K562 (cell line): Measurements from ENCODE around the gene SORBS2. TPM values are rescaled to one million over a fixed set of nuclear protein-coding genes. Genes with fewer than 3 reads are reported as not detected.

Experiments
- ATAC-seq: fragments of 200-7000 bp; cut with Tn5 transposase; 3 replicates; pipeline ENCODE4 v1.9.1; 2020; ENCODE audit warnings: moderate library complexity
- BruUV-seq: library from RNA; stranded (reverse); fragments of 400-500 nt; replicated peaks from 2 replicates; lab custom pipeline; 2021; lab: Mats Ljungman, UMichigan
- CTCF ChIA-PET: fragments of 300-600 bp; formaldehyde crosslinking; extraction: SDS; loops from one replicate; lab custom pipeline; 2021; ENCODE audit warnings: low intra/inter-chr PET ratio; lab: Yijun Ruan, JAX
- POLR2A ChIA-PET: fragments of 300-600, 350-650 bp; sonication (Branson Sonifier 250); formaldehyde crosslinking; extraction: SDS; loops from one replicate; lab custom pipeline; 2021; ENCODE audit warnings: antibody characterized with exemption, inconsistent platforms; lab: Yijun Ruan, JAX
- DNase-seq, 4 experiments: peaks; one replicate each; pipeline versions ENCODE4 v3.0.0 to v3.0.0-alpha.2; 2011 to 2018; ENCODE audit warnings: low spot score in 3 of 4, mixed read lengths in 3 of 4; ENCODE audit errors: extremely low read depth in 1 of 4
- FAIRE-seq: peaks from 2 replicates; lab custom pipeline; 2011; peaks lifted over from hg19 to GRCh38; lab: Jason Lieb, UNC
- H2AFZ ChIP-seq: 2 replicates; pipeline ENCODE4 v1.6.0; 2011; ENCODE audit warnings: low read depth, low read length, control low read depth, inconsistent platforms
- H3K27ac ChIP-seq: fragments of 200-600 bp; 3 replicates; pipeline ENCODE4 v1.8.0; 2011; ENCODE audit warnings: low read depth, mild to moderate bottlenecking, control low read depth, inconsistent platforms, low read length, moderate library complexity, mixed read lengths; ENCODE audit errors: extremely low read depth
- H3K27me3 ChIP-seq, 2 experiments: fragments of 300-600 bp in 1 of 2; 2 replicates in 1 of 2; 3 replicates in 1 of 2; pipeline versions ENCODE4 v1.6.0 to v1.8.0; 2011; ENCODE audit warnings: inconsistent platforms in 2 of 2, low read length in 2 of 2, mild to moderate bottlenecking in 1 of 2, mixed read lengths in 1 of 2, moderate library complexity in 1 of 2; ENCODE audit not compliant: control insufficient read depth in 2 of 2, insufficient read depth in 2 of 2
- H3K36me3 ChIP-seq: fragments of 300-600 bp; 3 replicates; pipeline ENCODE4 v1.8.0; 2011; ENCODE audit warnings: mild to moderate bottlenecking, low read length, inconsistent platforms; ENCODE audit not compliant: control insufficient read depth, insufficient read depth
- H3K4me1 ChIP-seq, 2 experiments: fragments of 200-600 bp in 1 of 2; replicated peaks in 1 of 2; 2 replicates in 1 of 2; 3 replicates in 1 of 2; pipeline versions ENCODE4 v1.5.1 to v1.8.0; 2011; ENCODE audit warnings: inconsistent platforms in 2 of 2, low read length in 2 of 2, mild to moderate bottlenecking in 1 of 2, mixed read lengths in 1 of 2, moderate library complexity in 1 of 2; ENCODE audit not compliant: control insufficient read depth in 2 of 2, insufficient read depth in 2 of 2
- H3K4me2 ChIP-seq: 2 replicates; pipeline ENCODE4 v1.6.1; 2011; ENCODE audit warnings: low read length, control low read depth, inconsistent platforms, mixed read lengths; ENCODE audit not compliant: insufficient read depth
- H3K4me3 ChIP-seq: fragments of 200-600 bp; sonication (generic), shearing (Covaris generic); 2 replicates; pipeline ENCODE4 v1.5.1; 2016; ENCODE audit warnings: control low read depth, inconsistent platforms
- H3K79me2 ChIP-seq: fragments of 200-600 bp; 3 replicates; pipeline ENCODE4 v1.8.0; 2011; ENCODE audit warnings: low read length, inconsistent platforms; ENCODE audit not compliant: control insufficient read depth, insufficient read depth
- H3K9ac ChIP-seq, 2 experiments: 2 replicates each; pipeline versions ENCODE4 v1.6.0 to v1.6.1; 2011; ENCODE audit warnings: low read depth in 2 of 2, low read length in 2 of 2, control low read depth in 1 of 2, inconsistent platforms in 1 of 2, mild to moderate bottlenecking in 1 of 2, mixed read lengths in 1 of 2; ENCODE audit not compliant: insufficient read depth in 1 of 2
- H3K9me1 ChIP-seq: one replicate; pipeline ENCODE4 v1.6.0; 2011; ENCODE audit warnings: inconsistent platforms, mild to moderate bottlenecking, low read length, moderate library complexity; ENCODE audit not compliant: control insufficient read depth, insufficient read depth
- H3K9me3 ChIP-seq: replicated peaks from 2 replicates; pipeline ENCODE4 v1.5.1; 2011; ENCODE audit warnings: low read depth, low read length, inconsistent platforms; ENCODE audit not compliant: control insufficient read depth, insufficient read depth
- H4K20me1 ChIP-seq: replicated peaks from 2 replicates; pipeline ENCODE4 v1.6.1; 2011; ENCODE audit warnings: low read length, inconsistent platforms, mixed read lengths; ENCODE audit not compliant: control insufficient read depth, insufficient read depth
- CBFA2T3 ChIP-seq: fragments of 450-650 bp; IDR thresholded peaks from 2 replicates; pipeline ENCODE4 v1.6.1; 2017
- COPS2 ChIP-seq: fragments of 450-650 bp; conservative IDR thresholded peaks from 2 replicates; pipeline ENCODE4 v1.6.1; 2016; ENCODE audit warnings: mild to moderate bottlenecking, moderate library complexity
- FOXK2 ChIP-seq, 2 experiments: fragments of 450-650 bp; IDR thresholded peaks in 1 of 2; conservative IDR thresholded peaks in 1 of 2; 2 replicates each; pipeline ENCODE4 v1.6.1; 2016; ENCODE audit warnings: low read depth in 2 of 2, mild to moderate bottlenecking in 1 of 2
- NR2C1 ChIP-seq, 2 experiments: fragments of 450-650 bp; IDR thresholded peaks; 2 replicates each; pipeline ENCODE4 v1.6.1; 2017; ENCODE audit warnings: mild to moderate bottlenecking in 2 of 2, antibody characterized with exemption in 1 of 2, inconsistent platforms in 1 of 2, missing compliant biosample characterization in 1 of 2, missing genetic modification characterization in 1 of 2
- RUNX1 ChIP-seq: sonication (generic); IDR thresholded peaks from 2 replicates; pipeline ENCODE4 v1.6.1; 2016; ENCODE audit warnings: antibody characterized with exemption, low read depth
- SOX6 ChIP-seq: fragments of 450-650 bp; IDR thresholded peaks from 2 replicates; pipeline ENCODE4 v1.6.1; 2014; ENCODE audit warnings: mild to moderate bottlenecking
- ZBTB33 ChIP-seq: sonication (generic); formaldehyde crosslinking; IDR thresholded peaks from 2 replicates; pipeline ENCODE4 v1.8.1; 2023; ENCODE audit warnings: mild to moderate bottlenecking, missing genetic modification reagents
- ZNF740 ChIP-seq, 3 experiments: fragments of 200-800 bp in 1 of 3; sonication (Bioruptor generic) in 1 of 3; sonication (generic) in 1 of 3; formaldehyde crosslinking in 1 of 3; IDR thresholded peaks; 2 replicates each; pipeline versions ENCODE4 v1.6.1 to v1.8.0; 2016 to 2022; ENCODE audit warnings: mild to moderate bottlenecking in 2 of 3, missing compliant biosample characterization in 2 of 3, missing genetic modification characterization in 2 of 3, missing genetic modification reagents in 1 of 3
- ZNF79 ChIP-seq: fragments of 250-450 bp; sonication (Bioruptor Pico); IDR thresholded peaks from 2 replicates; pipeline ENCODE4 v1.4.0; 2020; ENCODE audit warnings: low read depth, mild to moderate bottlenecking, moderate library complexity
- WGBS: fragments of 100-300 bp; shearing (Covaris generic); methylation state at CpG from one replicate; pipeline ENCODE4 v1.1.6; 2016; ENCODE audit warnings: low coverage, mixed read lengths; ENCODE audit not compliant: insufficient coverage; ENCODE audit errors: missing lambda C conversion rate; 5-methylcytosine and 5-hydroxymethylcytosine counted together
- in situ Hi-C: fragments of 300-500 bp; cut with MboI; formaldehyde crosslinking; loops from 4 replicates; pipeline ENCODE4 v1.15.0; 2018; ENCODE audit warnings: inconsistent platforms, mixed read lengths
- intact Hi-C: fragments of 100-400 bp; cut with micrococcal nuclease; formaldehyde crosslinking; loops from 2 replicates; pipeline ENCODE4 v1.14.2; 2022
- polyA plus RNA-seq, 8 experiments: library from polyadenylated mRNA; depleted of rRNA in 4 of 8; stranded (reverse) in 5 of 8; unstranded in 3 of 8; fragments of >200 nt; fragmentation: Nextera tagmentation in 2 of 8; fragmentation: Illumina TruSeq in 1 of 8; extraction: Ambion mirVana in 2 of 8; extraction: Trizol in 1 of 8; gene quantifications; 2 replicates each; pipeline versions ENCODE4 v1.2.1 to v1.2.3, GENCODE V29; 2011 to 2014; ENCODE audit warnings: inconsistent platforms in 1 of 8, missing spikeins in 1 of 8
- total RNA-seq, 7 experiments: library from RNA; depleted of rRNA in 6 of 7; stranded (reverse); fragments of >200 nt in 6 of 7; fragmentation: Illumina TruSeq in 2 of 7; extraction: Trizol in 2 of 7; gene quantifications; 2 replicates each; pipeline versions ENCODE4 v1.2.1 to v1.2.3, GENCODE V29; 2011 to 2021; ENCODE audit warnings: low replicate concordance in 1 of 7

The SORBS2 gene
- total and polyA plus RNA-seq, 9 of the 15 experiments (the other 6 are each of a cell fraction or from before 2014, with no cell fraction given) = 0.29 TPM; not detected in 8

- ChIA-PET CTCF (no interaction called here), POLR2A (no interaction called here)
- Histone ChIP-seq H3K4me3 (no peak overlapping the region), H3K4me2 (no peak overlapping the region), H3K9me3 (no peaks in the 10 kb centered on the region), H3K79me2 (no peaks in the 10 kb centered on the region), H3K9me1 (no peaks in the 10 kb centered on the region), H3K4me1 (peaks cover 0 to 2% of the 10 kb centered on the region in 2 experiments; a peak in 1 of 5 replicates), H3K36me3 (no peaks in the 10 kb centered on the region), H3K27ac (no peak overlapping the region), H3K9ac (no peak overlapping the region), H4K20me1 (no peaks in the 10 kb centered on the region), H3K27me3 (peaks cover 8 to 40% of the 10 kb centered on the region in 2 experiments; a peak in 4 of 5 replicates), H2AFZ (no peak overlapping the region)
- FAIRE-seq (no peak), ATAC-seq (no peak), DNase-seq (no peak)
- 0% methylated on average over 4 of the region's 4 CpGs for WGBS
- TF ChIP-seq ZNF79 (no peak), COPS2 (no peak), RUNX1 (no peak), FOXK2 (conservative IDR thresholded peaks at IDR 0.05 in 1 of 2, IDR thresholded peaks at IDR 0.05 in 1 of 2; ENCODE audit: low read depth in 2 of 2) (no peak), CBFA2T3 (no peak), SOX6 (no peak)
- no TSS peak for BruUV-seq
- in situ Hi-C loops (no loop called here), intact Hi-C loops (no loop called here)
These were observed 76.1 kb downstream of the SORBS2 start for GRCh38 chr4:185735866-185736400.

GRCh38 chr4:185734930-185735329, 77.1 kb downstream of the SORBS2 start:
- 6% methylated on average over 2 of the region's 2 CpGs for WGBS
- POLR2A ChIA-PET = no interaction called here
- ATAC-seq = no peak

More at GRCh38 chr4:185734930-185735329, 77.1 kb downstream of the SORBS2 start:
- TF ChIP-seq ZNF740 (CRISPR knock-in tag; IDR thresholded peaks at IDR 0.05) (no peak), ZNF740 (tag; IDR thresholded peaks at IDR 0.05) (no peak), ZBTB33 (CRISPR knock-in tag) (no peak), NR2C1 (IDR thresholded peaks at IDR 0.05) (no peak), NR2C1 (tag; IDR thresholded peaks at IDR 0.05) (no peak)
- Histone ChIP-seq H3K9ac (no peak overlapping the region), H3K27me3 (peaks cover 8 to 30% of the 10 kb centered on the region in 2 experiments; a peak in 4 of 5 replicates), H3K4me3 (no peak overlapping the region), H3K9me3 (no peaks in the 10 kb centered on the region), H3K79me2 (no peaks in the 10 kb centered on the region), H3K4me2 (no peak overlapping the region), H3K36me3 (no peaks in the 10 kb centered on the region), H2AFZ (no peak overlapping the region), H3K27ac (no peak overlapping the region), H4K20me1 (no peaks in the 10 kb centered on the region), H3K4me1 (peaks cover 0 to 2% of the 10 kb centered on the region in 2 experiments; a peak in 2 of 5 replicates), H3K9me1 (no peaks in the 10 kb centered on the region)
- no TSS peak for BruUV-seq
- CTCF ChIA-PET = no interaction called here
- DNase-seq = no peak
- no peak for FAIRE-seq
- in situ Hi-C loops = no loop called here
- intact Hi-C loops = no loop called here
